HG03575 (cell line): ENCODE data around the gene PLAAT3.

Experiments
- ATAC-seq: cut with Tn5 transposase; IDR thresholded peaks from one replicate; pipeline ENCODE4 v1.9.1; 2021; ENCODE audit not compliant: unreplicated experiment, insufficient number of reproducible peaks, low FRiP score; ENCODE audit errors: extremely low read depth

PLAAT3 gene

GRCh38 chr11:63574856-63575602 is 39.2 kb downstream of the PLAAT3 start:
- no peak for ATAC-seq

GRCh38 chr11:63573881-63574855 is 40.1 kb downstream of the PLAAT3 start:
- ATAC-seq: no peak

DNA sequence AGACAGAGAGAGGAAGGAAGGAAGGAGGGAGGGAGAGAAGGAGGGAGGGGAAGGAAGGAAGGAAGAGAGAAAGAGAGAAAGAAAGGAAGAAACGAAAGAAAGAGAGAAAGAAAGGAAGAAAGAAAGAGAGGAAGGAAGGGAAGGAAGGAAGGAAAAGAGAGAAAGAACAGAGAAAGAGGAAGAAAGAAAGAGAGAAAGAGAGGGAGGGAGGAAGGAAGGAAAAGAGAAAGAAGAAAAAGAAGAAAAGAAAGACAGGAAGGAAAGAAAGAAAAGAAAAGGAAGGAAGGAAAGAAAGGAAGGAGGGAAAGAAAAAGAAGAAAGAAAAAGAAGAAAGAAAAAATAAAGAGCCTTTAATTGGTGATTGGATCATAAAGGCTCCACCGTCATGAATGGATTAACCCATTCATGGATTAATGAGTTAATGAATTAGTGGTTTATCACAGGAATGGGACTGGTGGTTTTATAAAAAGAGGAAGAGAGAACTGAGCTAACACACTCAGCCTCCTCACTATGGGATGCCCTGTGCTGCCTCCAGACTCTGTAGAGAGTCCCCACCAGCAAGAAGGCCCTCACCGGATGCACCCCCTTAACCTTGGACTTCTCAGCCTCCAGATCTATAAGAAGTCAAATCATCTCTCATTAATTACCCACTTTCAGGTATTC is 42.1 kb downstream of the PLAAT3 start:
- no peak for ATAC-seq

GRCh38 chr11:63569570-63569969 is 44.7 kb downstream of the PLAAT3 start:
- ATAC-seq: no peak

DNA sequence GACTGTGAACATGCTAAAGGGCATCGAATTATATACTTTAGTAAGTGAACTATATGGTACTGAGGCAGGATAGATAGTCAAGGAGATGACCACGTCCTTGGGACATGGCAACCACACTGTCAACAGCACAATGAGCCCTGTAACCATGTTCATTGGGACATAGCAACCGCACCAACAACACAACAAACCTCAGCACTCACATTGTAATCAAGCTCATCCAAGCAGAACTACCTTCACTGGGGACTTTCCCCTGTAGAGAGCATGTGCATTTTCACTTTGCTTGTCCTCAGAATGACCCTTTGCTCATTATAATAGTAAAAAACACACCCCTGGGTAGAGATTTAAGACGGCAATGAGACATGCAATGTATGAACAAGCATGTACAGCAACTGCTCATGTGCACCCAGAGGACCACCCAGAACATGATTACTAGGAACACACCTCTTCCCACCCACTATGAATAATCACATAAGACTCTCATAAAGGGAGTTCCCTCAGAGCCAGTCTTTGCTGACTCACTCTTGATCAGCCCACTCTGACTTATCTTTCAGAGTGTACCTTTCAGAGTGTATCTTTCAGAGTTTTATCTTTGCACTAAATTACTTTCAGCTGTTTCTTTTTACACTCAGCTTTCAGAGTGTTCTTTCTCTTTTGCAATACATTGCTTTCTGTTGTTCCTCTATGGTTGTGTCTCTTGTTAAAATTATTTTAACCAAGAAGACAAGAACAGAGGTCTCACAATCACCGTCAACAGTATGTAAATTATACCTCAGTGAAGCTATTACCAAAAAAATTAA is 47.0 kb downstream of the PLAAT3 start:
- ATAC-seq: peak; percentile 59

DNA sequence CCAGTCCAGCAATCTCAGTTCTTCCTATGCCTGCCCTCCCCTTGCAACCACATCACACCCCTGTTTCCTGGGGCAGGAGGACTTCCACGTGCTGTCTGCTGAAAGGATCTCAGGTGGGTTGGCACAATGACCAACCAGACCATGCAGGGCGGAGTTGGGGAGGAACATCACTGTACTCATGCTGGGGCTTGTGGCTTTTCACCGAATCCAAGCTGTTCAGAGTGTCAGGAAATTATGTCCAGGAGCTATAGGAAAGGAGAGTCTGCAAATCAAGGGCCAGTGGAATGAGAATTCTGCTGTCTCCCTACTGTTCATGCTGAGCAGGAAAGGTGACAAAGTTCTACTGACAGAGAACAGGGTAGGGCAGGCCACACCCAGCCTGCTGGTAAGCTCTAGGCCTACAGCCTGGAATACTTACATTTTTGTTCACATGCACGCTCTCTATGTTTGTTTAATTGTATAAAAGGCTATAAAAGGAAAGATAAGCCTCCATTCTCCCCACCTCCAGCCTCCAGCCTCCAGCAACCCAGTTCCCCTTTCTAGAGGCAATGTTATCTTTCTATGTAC is 49.4 kb downstream of the PLAAT3 start:
- no peak for ATAC-seq

DNA sequence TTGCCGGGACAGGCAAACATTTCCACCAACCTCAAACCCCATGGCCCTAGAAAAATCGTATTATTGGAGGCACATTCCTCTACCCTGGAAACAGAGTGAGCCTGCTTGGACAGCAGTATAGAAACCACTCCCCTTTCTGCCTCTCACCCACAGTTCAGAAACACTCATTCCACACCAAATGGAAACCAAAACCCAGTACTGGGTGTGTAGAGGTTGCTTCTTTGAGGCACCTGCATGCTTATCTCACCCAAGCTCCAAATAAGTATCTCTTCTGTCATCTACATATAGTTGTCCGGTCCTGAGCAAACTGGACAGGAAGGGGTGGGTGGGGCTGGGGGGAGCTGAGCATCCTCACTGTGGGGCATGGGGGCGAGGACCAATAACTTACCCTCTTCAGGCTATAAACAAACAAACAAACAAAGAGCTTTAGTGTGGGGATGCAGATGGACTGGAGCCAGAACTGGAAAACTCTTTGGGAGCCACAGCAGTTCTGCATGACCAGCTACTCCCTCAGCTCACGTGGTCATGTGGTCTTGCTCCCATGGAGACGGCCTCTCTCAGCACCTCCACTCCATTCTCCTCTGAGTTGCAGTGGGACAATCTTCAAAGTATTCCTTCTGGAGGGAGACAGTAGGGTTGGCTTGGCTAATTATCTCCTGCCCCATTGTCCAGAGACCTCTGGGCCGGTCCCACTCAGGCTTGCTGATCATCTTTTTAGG is 50.0 kb downstream of the PLAAT3 start:
- peak; percentile 34 for ATAC-seq

GRCh38 chr11:63563201-63564055 is 50.8 kb downstream of the PLAAT3 start, which contains the start of gene PLAAT2:
TSS of gene PLAAT2 (minus strand) at chr11:63563379. CDS start at chr11:63563324, 55 bp downstream.
- no peak for ATAC-seq

- no peak for ATAC-seq
Observed at GRCh38 chr11:63560506-63561180, 53.6 kb downstream of the PLAAT3 start.

GRCh38 chr11:63558459-63559157 is 55.6 kb downstream of the PLAAT3 start:
- ATAC-seq: no peak

- ATAC-seq: no peak
Observed at GRCh38 chr11:63557570-63557969, 56.7 kb downstream of the PLAAT3 start.

DNA sequence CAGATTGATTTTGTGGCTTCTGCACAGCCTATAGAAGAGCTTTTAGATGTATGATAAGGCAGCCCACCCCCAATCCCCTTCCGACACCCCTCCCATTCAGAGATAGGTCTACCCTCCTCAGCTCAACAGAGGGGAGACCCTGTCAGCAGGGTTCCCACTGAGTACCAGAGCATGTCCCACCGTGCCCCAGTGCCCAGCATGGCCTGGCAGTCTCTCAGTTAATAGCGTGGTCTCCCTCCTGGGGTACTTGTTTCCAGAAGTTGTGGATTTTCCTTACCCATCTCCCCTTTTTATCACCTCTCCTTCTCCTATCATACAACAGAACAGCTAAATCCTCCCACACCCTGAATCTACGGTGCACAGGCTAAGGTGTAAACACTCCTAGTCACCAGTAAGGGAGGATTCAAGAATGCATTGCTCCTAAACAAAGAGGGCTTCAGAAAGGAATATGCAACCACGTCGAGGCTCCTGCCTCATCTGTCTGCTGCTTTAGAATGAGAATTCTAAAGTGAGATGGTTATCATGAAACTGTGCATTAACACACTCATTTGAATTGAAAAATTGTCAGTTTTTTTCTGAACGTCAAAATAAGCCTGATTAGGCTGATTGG is 57.7 kb downstream of the PLAAT3 start:
- no peak for ATAC-seq

DNA sequence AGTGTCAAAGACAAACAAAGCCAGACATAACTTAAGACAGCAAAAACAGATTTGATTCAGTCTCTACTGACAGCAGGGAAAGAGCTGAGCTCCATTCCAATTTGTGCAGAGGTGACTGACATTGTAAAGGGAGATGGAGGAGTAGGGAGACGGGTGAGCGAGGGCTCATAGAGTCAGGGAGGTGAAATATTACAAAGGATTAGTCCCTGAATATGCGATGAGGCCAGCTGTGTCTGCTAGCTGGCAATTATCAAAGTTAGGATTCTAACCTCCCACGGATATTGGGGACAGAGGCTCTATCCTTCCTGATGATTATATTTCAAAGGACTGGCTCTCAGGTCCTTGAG is 59.4 kb downstream of the PLAAT3 start:
- no peak for ATAC-seq

- ATAC-seq: no peak
Observed at GRCh38 chr11:63553759-63554158, 60.5 kb downstream of the PLAAT3 start.

DNA sequence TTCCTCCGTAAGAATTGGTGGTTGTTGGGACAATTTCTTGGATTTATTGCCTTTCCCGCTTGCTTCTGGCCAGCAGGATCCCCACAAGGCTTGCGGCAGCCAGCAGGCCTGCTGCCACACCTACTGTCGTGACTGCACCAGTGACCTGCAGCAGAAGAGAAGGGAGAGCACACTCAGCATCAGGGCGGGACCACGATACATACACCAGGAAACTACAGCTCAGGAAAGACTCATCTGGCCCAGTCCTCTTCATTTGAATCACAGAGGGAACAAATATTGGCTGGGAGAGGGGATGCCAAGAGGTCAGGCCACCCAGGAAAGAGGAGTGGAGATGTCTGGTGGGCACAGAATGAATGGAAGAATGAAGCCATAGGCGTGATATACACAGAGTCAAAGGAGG is 61.3 kb downstream of the PLAAT3 start:
- no peak for ATAC-seq

DNA sequence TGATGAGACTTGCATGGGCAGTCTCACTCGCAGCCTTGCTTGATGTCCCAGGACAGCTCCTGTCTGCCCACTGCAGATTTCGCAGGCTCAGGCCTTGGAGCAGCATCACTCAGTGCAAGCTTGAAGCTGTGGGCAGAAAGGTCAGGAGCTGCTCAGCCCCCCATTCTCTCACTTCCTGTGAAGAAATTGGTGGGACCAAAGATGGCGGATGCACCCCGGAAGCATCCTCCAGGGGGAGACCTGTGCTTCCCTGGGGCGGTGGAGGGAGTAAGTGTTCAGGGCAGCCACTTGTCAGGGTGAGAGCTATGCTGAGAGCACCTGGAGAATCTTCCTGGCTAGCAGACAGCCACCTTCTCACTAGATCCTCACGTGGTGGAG is 62.4 kb downstream of the PLAAT3 start:
- ATAC-seq: no peak
